Fibroblast of gingiva (primary cell): Measurements from ENCODE around the gene PDE4D.

Experiments used
- DNase-seq: peaks from one replicate; pipeline ENCODE4 v3.0.0-alpha.2; 2011; ENCODE audit warnings: low read depth

The PDE4D gene

DNA sequence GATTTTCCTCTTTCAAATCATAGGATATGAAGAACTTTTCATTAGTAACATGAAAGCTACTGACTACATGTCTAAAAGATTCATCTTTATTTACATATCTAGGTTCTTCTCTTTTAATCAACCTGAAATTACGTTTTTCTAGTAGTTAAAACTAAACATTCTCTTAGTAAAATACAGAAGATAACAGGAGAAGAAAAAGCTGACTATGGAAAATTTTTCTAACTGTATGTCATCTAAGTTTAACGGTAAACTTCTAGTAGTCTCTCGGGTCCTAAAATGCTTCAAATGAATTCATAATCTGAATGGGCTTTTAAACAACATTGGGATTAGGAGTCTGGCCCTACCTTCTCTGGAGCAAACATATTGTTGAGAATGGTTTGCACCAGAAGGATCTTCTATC lies 151.9 kb downstream of the PDE4D start:
- DNase-seq = no peak

DNA sequence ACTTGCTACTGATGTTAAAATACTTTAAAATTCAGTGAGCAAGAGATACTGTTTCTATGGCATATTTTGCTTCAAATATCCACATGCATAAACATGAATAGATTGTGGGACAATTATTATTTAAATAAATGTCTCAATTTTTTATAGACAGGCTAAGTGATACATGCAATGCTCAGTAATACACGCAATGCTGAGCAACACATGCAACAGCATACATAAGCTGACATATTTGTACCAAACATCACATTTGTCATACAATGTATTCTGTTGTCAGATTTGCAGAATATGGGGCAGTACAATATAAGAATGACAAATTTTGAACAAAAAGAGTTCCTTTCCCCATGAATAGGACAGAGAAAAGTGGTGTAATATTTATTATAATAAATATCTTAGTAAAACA lies 155.5 kb downstream of the PDE4D start:
- no peak for DNase-seq

DNA sequence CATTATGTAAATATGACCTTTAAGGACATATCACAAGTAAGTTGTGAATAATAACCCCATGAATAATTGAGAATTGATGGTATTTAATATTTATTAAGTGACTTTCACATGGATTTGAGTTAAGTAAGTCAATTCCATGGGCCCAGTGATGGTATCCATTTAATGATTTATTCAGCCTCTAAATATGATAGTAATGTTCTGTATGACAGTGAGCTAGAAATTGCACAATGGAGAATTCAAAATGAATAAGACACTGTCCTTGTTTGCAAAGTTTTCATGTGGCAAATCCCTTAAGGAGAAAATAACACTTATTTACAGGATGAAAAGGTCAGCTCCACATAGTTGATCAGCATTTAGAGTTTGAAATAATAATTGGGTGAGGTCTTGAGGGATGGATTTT lies 160.7 kb downstream of the PDE4D start:
- DNase-seq = peak; percentile 71

DNA sequence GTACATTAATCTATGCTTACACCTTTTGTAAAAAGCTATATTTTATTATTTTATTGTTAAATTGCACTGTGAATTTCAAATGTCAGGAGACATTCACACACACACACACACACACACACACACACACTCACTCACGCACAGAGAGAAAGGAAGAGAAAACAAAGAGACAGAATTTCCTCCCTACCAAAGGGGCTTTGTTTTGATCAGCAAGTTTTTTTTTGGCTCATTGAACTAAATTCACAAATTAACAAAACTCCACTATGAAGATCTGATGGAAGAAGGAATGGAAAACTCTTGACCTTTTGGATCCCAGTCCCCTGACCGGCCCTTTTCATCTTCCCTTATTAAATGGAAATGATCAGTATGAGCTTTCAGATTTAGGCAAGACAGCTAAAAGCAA lies 161.2 kb downstream of the PDE4D start:
- DNase-seq = no peak

DNA sequence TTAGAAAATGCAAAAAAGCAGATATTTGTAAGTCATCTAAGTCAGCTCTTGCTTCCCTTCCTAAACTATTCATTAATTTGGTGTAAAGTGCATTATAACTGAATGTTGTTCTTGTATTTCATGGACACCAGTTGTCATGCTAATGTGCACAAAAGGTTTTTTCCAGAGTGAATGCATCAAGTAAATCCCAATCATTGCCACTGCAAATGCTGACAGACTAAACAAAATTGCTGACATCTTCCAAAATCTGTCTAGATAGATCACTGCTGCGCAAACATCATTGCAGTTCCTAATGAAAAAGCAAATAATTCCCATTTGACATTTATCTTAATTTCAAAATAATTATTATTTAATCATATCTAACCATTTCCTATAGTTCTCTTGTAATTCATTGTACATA lies 161.7 kb downstream of the PDE4D start:
- no peak for DNase-seq

DNA sequence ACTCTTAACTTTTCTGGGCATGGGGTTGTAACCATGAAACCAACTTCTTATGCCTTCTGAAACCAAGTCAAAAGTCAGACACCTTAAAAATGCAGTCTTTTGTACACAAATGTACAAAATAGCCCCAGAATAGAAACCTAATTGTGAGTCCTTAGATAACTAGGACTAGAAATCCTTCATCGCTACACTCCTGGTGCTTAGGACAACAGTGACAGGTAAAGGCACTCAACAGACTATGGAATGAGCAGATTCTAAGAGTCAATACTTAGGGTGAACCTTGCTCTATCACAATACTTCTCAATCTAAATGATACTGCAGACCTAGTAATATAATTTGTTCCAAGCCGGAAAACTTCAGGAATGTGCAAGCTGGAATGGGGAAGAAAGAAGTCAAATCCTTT lies 163.7 kb downstream of the PDE4D start:
- DNase-seq = no peak

DNA sequence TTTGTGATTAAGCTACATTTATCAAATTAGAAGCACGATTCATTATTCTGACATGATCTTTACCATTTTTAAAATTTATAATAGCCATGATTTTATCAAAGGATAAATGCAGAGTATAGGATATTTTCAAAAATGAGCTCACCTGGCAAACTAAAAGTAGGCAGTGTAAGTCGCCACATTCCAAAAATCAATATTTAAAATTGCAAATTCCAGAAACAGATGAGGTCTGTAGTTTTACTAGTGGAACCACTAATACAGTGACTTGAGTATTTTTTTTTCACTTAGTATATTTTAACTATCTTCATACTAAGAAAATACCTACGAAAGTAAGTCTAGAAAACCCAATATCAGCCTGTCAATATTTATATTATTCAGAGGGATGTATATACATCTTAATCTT lies 164.2 kb downstream of the PDE4D start:
- DNase-seq = no peak

DNA sequence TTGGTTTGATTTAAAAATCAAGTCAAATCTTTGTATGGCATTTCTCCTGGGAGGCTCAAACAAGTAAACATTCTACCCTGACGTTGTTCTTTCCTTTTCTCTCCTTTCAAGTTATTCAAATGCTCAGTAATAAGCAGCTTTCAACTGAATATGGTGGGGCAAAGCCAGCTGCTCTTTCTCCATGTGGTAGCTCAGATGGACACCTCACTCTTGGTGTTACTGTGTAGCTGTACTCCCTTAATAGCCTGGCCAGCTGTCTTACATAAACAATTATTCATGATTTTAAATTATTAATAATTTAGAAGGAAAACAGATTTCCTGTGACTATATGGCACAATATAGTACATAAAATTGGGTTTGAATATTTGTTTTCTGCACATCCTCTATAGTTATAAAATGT lies 165.2 kb downstream of the PDE4D start:
- no peak for DNase-seq

DNA sequence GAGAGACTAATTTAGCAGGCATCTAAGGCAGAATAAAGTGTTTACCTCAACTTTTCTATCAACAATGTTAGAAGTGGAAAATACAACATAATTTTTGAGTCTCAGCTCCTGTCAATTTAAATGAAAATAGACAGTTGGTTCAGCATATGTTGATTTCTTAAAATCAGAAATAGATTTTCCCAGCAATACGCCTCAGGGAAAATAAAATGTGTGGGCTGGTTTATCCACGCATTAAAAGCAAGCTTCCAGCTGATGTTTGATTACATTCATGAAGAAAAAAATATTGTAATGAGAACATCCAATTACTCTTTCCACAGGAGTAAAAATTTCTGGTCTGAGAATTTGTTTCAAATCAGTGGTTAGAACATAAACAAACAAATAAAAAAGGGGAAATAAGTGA lies 166.3 kb downstream of the PDE4D start:
- no peak for DNase-seq

DNA sequence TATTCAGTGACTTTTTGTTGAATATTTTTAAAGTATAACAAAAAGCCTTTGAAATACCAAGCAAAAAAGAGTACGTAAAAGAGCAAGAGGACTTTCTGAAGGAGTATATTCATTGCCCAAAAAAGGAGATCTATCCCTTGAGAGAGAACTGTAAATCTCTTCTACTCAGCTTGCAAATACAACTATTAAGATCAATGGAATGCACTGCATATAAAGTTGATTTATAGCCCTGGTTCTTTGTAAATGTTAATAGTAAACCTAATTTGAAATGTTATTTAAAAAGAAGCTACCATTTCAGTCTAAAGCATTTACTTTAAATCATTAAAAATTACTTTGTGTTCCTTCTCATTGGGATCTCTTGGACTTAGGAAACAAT lies 168.1 kb downstream of the PDE4D start:
- DNase-seq = no peak

DNA sequence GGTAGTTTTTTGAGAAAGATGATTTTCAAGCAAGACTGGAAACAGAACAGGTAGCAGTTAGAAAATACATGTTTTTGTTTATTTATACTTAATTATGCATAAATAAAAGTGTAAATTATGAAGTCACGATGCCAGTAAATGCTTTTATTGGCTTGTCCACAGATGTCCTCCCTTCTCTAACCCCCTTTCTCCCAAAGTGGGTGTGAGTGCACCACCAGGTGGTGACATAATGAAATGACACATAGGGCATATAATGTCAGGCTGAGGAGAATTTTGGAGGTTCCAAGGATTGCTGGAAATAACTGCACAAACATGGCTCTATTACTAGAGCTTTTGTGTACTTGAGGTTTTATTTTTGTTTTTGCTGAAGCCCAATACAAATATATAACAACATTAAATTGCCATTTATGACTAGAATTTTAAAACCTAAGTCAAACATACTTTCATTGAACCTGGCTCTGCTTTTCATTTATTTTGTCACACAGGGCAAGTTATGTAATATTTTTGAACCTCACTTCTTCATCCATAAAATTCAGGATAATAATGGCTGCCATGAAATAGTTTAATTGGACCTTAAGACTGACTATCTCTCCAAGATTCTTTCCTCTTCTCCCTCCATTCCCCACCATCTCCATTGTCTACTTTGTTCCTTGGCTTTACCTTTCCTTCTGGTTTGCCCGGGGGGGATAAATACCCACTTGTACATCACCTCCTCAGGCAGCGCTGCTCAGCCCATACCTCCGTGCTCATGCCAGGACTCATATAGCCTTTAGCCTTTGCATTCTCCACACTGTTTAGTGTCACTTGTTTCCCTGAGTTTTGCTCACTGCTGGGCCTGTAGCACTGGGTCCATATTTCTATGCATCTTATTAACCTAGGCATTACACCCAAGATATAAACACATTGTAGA lies 168.8 kb downstream of the PDE4D start:
- DNase-seq = peak; percentile 29

DNA sequence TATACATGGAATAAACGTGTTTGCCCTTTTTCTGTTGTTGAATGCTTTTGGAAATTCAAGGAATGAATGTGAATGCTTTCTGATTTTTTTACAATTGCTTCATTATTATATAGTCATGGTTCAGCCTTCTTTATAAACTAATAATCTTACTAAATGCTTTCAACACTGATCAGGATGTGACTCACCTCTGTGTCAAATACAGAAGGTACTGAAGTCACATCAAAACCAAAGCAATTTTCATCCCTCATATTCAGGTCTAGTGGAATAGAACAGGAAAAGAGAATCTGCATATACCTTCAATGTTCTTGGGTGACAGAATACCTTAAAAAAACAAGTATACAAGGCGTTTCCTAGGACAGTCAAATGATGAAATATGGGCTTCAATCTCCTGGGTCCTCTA lies 170.7 kb downstream of the PDE4D start:
- DNase-seq = no peak

DNA sequence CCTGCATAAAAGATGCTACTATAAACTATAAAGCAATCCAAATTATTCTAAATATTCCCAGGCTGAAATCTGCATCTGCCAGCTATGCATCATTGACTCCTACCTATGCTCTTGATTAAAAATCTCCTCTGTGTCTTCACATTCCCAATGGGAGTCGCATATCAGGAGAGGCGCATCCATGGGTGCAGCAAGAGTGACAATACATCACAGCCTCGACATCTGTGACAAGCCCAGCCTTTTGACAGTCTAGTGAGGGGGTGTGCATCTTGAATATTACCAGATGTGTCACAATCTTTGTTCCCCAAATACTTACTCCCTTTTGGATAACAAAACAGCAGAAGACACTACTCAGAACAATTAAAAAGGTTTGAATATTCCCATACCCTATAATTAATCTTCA lies 171.8 kb downstream of the PDE4D start:
- no peak for DNase-seq

DNA sequence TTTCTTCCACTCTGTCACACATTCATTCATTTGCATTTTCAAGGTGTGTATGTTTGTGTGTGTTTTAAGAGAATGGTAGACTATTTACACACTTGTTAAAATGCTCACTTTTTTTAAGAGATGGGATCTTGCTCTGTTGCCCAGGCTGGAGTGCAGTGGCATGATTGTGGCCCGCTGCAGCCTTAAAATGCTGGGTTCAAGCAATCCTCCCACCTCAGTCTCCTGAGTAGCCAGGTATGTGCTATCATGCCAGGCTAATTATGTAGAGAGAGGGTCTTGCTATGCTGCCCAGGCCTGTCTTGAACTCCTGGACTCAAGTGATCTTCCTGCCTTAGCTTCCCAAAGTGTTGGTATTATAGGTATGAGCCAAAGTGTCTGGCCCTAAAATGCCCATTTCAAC lies 173.5 kb downstream of the PDE4D start:
- DNase-seq = no peak

DNA sequence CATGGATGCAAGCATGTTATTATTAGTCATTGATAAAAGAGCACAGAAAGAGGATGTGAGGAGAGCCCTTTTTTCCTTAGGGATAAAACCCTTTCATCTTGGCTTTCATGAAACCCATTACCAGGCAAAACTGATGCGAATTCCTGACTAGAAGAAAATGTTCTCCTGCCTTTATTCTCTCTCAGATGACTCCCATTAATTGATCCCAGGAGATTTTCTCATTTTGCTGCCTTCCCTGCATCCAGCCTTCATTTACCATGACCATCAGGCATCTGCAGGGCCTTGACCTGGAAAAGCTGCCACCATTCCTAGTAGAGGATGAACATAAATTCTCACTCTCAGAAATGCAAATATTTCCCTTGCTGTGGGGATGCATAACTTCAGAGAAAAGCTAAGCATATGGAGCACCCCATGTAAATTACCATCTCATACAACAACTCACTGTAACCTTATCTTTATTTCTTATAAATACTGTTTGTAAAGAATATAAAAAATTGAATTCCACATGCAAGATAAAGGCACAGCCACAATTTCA lies 176.5 kb downstream of the PDE4D start:
- no peak for DNase-seq

DNA sequence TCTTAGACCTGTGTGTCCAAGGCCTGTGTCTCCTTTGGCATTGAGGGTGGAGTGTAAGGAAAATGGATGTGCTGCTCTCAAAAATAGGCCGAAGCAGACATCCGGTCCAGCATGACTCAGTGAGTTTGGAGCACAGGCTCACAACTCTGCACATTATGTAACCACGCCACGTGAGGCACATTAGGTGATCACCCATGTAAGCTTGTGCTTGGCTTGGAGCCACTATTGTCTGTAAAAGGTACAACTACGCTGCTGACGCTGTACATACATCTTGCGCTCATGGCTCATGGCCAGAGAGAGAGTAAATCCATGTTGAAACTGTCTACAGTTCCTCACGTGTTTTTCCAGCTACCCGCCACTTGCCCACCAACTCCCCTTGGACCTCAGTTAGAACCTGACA lies 177.5 kb downstream of the PDE4D start:
- DNase-seq = no peak

DNA sequence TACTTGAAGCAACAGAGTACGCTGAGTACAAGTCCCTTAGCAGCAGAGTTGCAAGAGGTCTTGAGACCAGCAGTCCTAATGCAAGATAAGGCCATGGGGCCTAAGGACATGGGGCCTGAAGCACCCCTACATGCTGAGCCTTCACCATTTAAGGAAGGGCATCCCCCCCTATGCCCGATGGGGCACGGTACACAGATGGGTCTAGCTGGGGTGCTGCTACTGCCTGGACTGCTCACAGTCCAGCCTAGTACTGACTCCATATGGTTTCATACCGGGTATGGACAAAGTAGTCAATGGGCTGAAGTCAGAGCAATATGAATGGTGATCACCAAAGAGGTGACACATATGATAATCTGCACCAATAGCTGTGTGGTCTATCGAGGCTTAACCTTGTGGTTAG lies 178.3 kb downstream of the PDE4D start:
- no peak for DNase-seq

DNA sequence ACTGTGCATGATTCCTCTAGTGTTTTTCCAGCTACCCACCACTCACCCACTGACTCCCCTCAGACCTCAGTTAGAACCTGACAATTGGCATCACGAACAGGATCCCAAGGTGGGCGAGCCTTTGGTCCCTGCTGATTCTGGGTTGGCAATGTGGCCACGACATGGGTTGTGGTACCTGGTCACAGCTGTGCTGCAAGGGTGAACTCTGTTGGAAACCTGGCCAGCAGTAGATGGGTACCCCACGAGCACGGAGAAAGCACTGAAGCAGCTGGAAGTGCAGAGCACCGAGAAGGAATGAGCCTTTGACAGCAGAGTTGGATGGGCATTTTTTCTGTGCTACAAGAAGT lies 180.1 kb downstream of the PDE4D start:
- no peak for DNase-seq

DNA sequence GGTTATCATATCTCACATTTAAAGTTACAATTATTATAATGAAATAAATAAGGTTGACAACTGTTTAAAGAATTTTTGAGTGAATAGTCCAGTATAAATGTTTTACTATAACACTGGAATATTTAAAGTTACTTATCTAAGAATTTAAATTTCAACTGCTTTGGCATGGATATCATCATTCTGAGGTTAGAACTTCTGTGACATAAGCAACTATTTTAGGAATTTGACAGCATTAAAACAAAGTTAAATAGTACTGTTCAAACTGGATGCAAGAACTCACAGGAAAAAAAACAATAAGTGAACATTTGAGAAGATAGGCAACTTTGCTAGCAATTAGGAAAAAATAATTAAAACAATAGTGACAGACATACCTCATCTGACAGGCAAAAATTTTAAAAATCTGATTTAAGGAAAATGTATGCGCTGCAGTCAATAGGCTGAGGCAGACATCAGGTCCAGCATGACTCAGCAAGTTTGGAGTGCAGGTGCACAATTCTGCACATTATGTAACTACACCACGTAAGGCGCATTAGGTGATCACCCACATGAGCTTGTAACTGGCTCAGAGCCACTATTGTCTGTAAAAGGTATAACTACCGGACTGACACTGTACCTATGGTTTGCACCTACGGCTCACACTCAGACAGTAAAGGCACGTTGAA lies 180.6 kb downstream of the PDE4D start:
- no peak for DNase-seq

DNA sequence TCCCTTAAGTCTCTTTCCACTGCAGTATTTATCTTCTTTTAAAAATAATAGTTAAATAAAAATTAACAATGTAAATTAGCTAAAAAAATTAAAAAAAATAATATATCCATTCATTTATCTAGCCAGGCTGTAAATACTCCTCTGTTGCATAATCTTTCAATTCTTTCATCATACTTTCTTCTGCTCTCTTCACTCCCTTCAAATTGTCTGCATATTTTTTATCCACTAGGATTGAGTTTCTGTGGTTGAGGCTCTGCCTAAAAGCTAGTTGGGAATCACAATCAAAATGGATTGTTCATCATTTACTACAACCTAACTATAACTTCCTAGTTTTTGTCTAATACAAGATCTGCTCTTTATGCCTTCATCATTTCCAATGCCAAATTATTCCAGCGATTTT lies 182.2 kb downstream of the PDE4D start:
- DNase-seq = peak; percentile 42

DNA sequence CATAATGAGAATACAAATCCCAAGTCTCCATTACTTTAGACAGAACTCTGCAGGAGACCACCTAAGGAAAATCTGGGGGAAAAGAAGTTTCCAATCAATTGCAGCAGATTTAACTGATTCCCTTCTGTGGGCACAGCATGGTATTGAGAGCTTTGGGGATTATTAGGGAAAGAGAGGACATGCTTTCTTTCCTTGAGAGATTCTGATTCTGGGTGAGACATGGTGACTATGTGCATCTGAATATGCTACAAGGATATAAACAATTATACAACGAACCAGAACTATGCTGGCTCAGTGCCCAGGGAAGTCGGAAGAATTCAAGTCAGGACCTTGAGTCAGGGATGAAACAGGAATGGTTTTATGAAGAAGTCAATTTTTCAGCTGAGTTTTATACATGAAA lies 183.7 kb downstream of the PDE4D start:
- peak; percentile 70 for DNase-seq

DNA sequence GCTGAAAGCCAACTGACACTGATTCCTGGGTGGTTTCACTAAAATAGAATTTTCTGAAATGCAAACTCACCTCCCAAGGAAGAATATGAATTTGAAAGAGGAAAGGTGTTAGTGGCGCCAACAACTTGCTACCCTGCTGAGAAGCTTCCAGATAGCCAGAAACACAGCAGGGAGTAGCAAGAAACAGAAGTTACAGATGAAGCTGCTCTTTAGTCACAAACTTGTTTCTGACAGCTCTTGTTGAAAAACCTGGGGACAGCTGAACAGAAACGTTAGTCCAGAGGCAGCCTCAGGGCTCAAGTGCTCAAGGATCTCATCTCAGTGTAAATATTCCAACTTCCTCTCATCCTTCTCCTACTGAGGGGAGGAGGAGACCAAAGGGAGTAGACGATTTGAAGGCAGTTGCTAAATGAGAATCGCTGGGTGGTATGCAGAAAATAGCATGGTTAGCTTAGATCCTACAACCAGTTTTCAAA lies 184.1 kb downstream of the PDE4D start:
- no peak for DNase-seq

DNA sequence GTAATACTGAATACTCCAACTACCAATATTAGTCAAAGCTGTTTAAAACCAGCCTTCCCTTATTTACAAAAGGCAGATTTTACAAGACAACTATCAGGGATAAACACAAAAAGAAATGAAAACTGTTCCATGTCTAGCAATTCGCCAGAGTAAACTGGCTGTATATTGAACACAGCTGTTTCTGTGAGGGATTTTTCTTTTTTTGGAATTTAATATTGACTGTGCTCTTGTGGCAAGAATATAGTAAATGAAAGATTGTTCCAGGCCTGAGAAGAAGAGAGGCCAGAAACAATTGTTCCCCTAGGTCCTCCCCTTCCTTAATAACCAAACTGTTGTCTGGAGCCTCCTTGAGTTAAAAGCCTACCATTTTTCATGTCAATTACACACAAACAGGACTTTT lies 188.6 kb downstream of the PDE4D start:
- no peak for DNase-seq

DNA sequence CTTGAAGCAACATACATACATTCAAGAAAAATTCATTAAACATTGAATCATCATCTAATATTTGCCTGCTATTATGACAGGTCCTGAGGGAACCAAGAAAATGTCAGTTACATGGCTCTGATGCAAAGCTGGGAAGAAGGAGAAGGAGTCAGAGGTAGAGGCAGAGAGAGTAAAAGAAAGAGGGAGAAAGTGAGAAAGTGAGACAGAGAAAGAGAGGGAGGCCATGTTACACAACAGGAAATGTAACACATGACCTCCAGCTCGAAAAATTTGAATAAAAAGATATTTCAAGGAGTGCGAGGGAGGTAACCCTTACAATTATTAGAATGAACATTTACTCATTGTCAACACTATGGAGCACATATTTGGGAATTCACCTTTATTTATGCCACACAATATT lies 189.7 kb downstream of the PDE4D start:
- DNase-seq = no peak
